ENCODE results near the gene NOS3. TPM values are rescaled to one million over a fixed set of nuclear protein-coding genes. Genes with fewer than 3 reads are reported as not detected.
A peak's percentile ranks its signal among the peaks of the same experiment; 100 is the strongest.

Gene NOS3
- total and polyA plus RNA-seq, 3 experiments from 2014 or later, result 5.2 to 10.6 (median 9.9) TPM

GRCh38 chr7:150949971-150950491 is 40.8 kb upstream of the NOS3 start:
- H3K9me3 Mint-ChIP-seq, result no peaks in the 10 kb centered on the region
- H3K27ac ChIP-seq (ENCODE audit: low read depth, low read length), result no peak overlapping the region
- no peaks in the 10 kb centered on the region for H3K4me1 ChIP-seq (ENCODE audit: insufficient read depth, low read length)
- no peaks in the 10 kb centered on the region for H3K36me3 Mint-ChIP-seq
- no peaks in the 10 kb centered on the region for H3K36me3 ChIP-seq (ENCODE audit: insufficient read depth, low read length)
- H3K27ac Mint-ChIP-seq, result no peak overlapping the region
- H3K4me3 ChIP-seq (ENCODE audit: low read length), result no peak overlapping the region
- H3K9me3 ChIP-seq (ENCODE audit: low read length), result no peaks in the 10 kb centered on the region
- H3K27me3 Mint-ChIP-seq, result peaks cover 15 to 19% of the 10 kb centered on the region in 2 donors
- H3K4me3 Mint-ChIP-seq, result no peak overlapping the region
- DNase-seq, result peak in 1 of 5 donors; percentile 19
- ChIA-PET POLR2A (no interaction called here), CTCF (no interaction called here)
- H3K4me1 Mint-ChIP-seq, result no peaks in the 10 kb centered on the region
- no peaks in the 10 kb centered on the region for H3K27me3 ChIP-seq (ENCODE audit: insufficient read depth, low read length, poor library complexity, severe bottlenecking)

DNA sequence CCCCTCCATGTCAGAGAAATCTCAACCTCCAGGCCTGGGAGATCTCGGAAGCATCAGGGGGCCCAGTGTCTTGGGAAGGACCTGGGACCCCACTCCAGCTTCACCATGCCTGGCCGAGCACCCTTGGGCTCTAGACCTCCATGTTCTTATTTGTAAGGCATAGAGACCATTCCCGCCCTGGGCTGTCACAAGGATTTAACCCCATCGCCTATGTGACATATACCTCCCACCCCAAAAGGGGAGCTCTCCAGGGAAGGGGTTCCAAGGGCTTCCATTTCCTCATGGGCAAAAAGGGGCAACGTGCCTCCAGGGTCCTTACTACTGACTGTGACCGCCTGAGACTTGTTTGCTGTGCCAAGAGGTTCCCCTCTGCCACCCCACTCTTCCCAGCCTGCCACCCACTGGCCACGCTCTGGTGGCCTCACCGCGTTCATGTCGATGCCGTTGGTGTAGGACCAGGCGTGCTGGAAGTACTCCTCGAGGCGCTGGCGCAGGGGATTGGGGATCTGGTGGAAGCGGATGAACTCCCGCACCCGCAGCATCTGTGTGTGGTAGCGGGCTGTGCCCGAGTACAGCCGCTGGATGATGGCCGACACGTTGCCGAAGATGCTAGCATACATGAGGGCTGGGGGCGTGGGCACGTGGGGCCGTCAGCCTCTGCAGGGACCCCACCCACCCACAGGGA is 40.2 kb upstream of the NOS3 start:
- DNase-seq, result peak in 1 of 5 donors; percentile 16
- no peak overlapping the region for H3K27ac ChIP-seq (ENCODE audit: low read depth, low read length)
- POLR2A ChIA-PET, result no interaction called here
- no peaks in the 10 kb centered on the region for H3K36me3 ChIP-seq (ENCODE audit: insufficient read depth, low read length)
- no peak overlapping the region for H3K4me3 Mint-ChIP-seq
- no peaks in the 10 kb centered on the region for H3K4me1 ChIP-seq (ENCODE audit: insufficient read depth, low read length)
- no peaks in the 10 kb centered on the region for H3K4me1 Mint-ChIP-seq
- H3K27me3 ChIP-seq (ENCODE audit: insufficient read depth, low read length, poor library complexity, severe bottlenecking), result no peaks in the 10 kb centered on the region
- no peaks in the 10 kb centered on the region for H3K36me3 Mint-ChIP-seq
- peak overlapping the region in 1 of 8 donors; percentile 74 for H3K27ac Mint-ChIP-seq
- H3K9me3 ChIP-seq (ENCODE audit: low read length), result no peaks in the 10 kb centered on the region
- no peak overlapping the region for H3K4me3 ChIP-seq (ENCODE audit: low read length)
- peaks cover 15 to 20% of the 10 kb centered on the region in 2 donors for H3K27me3 Mint-ChIP-seq
- CTCF ChIA-PET, result no interaction called here
- H3K9me3 Mint-ChIP-seq, result no peaks in the 10 kb centered on the region

GRCh38 chr7:150951181-150951520 is 39.7 kb upstream of the NOS3 start:
- H3K4me3 Mint-ChIP-seq, result no peak overlapping the region
- CTCF ChIA-PET, result no interaction called here

GRCh38 chr7:150951521-150951920 is 39.3 kb upstream of the NOS3 start:
- no peaks in the 10 kb centered on the region for H3K27me3 ChIP-seq (ENCODE audit: insufficient read depth, low read length, poor library complexity, severe bottlenecking)
- H3K36me3 ChIP-seq (ENCODE audit: insufficient read depth, low read length), result no peaks in the 10 kb centered on the region
- Mint-ChIP-seq H3K4me3 (no peak overlapping the region), H3K4me1 (no peaks in the 10 kb centered on the region), H3K27me3 (peaks cover 15 to 23% of the 10 kb centered on the region in 2 donors), H3K36me3 (no peaks in the 10 kb centered on the region), H3K9me3 (no peaks in the 10 kb centered on the region), H3K27ac (no peak overlapping the region)
- H3K4me1 ChIP-seq (ENCODE audit: insufficient read depth, low read length), result no peaks in the 10 kb centered on the region
- no peak overlapping the region for H3K27ac ChIP-seq (ENCODE audit: low read depth, low read length)
- peak in 1 of 5 donors; percentile 43 for DNase-seq
- H3K9me3 ChIP-seq (ENCODE audit: low read length), result no peaks in the 10 kb centered on the region
- ChIA-PET POLR2A (interaction anchor here (0.5 kb wide), 1 partner anchor 41 kb away, joined by 3 read pairs; no protein-coding TSS in a partner anchor), CTCF (no interaction called here)
- H3K4me3 ChIP-seq (ENCODE audit: low read length), result no peak overlapping the region

More at GRCh38 chr7:150951181-150951520, 39.7 kb upstream of the NOS3 start:
- Histone ChIP-seq H3K4me3 (ENCODE audit: low read length) (no peak overlapping the region), H3K4me1 (ENCODE audit: insufficient read depth, low read length) (no peaks in the 10 kb centered on the region), H3K9me3 (ENCODE audit: low read length) (no peaks in the 10 kb centered on the region), H3K27ac (ENCODE audit: low read depth, low read length) (no peak overlapping the region), H3K36me3 (ENCODE audit: insufficient read depth, low read length) (no peaks in the 10 kb centered on the region), H3K27me3 (ENCODE audit: insufficient read depth, low read length, poor library complexity, severe bottlenecking) (no peaks in the 10 kb centered on the region)
- no peaks in the 10 kb centered on the region for H3K9me3 Mint-ChIP-seq
- DNase-seq, result peak in 1 of 5 donors; percentile 22
- H3K27ac Mint-ChIP-seq, result no peak overlapping the region
- peaks cover 16 to 24% of the 10 kb centered on the region in 2 donors for H3K27me3 Mint-ChIP-seq
- POLR2A ChIA-PET, result no interaction called here
- no peaks in the 10 kb centered on the region for H3K36me3 Mint-ChIP-seq
- no peaks in the 10 kb centered on the region for H3K4me1 Mint-ChIP-seq

- POLR2A ChIA-PET, result no interaction called here
Observed at GRCh38 chr7:150952331-150953050, 38.3 kb upstream of the NOS3 start.

DNA sequence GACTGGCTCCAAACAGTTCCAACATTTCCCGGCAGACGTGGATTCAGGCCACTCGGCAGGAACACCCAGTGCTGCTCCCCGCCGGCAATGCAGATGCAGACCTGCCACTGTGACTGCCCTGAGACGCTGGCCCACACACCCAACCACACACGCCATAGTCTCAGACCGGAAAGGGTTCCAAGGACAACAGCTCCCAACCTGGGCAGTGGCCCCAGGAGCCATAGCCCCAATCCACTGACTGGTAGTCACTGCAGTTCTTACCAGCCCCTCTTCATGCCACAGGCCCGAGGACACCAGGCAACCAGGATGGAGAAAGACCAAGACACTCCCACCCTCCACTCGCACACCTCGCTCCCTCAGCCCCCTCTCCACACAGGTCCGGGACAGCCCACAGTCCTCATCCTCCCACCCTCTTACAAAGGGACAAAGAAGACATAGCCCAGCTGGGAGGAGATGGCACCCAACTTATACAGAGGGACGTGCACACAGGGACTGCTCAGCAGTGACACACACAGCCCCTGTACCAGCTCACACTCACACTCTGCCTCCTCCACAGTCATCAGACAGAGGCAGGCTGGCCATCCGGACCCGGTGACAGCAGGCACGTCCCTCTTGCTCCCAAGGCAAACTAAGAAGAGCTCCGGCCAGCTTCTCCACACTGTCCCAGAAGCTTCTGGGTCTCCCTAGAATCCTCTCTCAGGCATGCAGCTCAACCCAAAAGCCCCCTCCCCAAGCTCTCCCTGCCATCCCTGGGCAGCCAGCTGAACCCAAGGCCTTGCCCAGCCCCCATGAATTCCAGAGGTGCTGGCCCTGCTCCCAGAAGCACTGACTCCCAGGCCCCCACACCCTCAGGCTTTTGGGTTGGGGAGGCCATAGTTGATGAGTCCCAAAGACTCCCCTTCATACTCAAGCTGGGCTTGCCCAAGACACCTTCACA is 37.5 kb upstream of the NOS3 start:
- Mint-ChIP-seq H3K27ac (no peak overlapping the region), H3K36me3 (peaks cover 0 to 3% (median 0%) of the 10 kb centered on the region in 3 donors), H3K27me3 (peaks cover 23 to 30% of the 10 kb centered on the region in 2 donors), H3K4me1 (peaks cover 2 to 7% (median 3%) of the 10 kb centered on the region in 3 donors), H3K4me3 (no peak overlapping the region), H3K9me3 (no peaks in the 10 kb centered on the region)
- no peaks in the 10 kb centered on the region for H3K36me3 ChIP-seq (ENCODE audit: insufficient read depth, low read length)
- ChIA-PET CTCF (interaction anchor here (1.3 to 2.4 kb wide), 2 partner anchors 55 to 164 kb away, joined by 4 to 11 read pairs; no protein-coding TSS in a partner anchor), POLR2A (no interaction called here)
- peak overlapping the region; percentile 79 for H3K27ac ChIP-seq (ENCODE audit: low read depth, low read length)
- DNase-seq, result peak in 1 of 5 donors; percentile 25
- H3K27me3 ChIP-seq (ENCODE audit: insufficient read depth, low read length, poor library complexity, severe bottlenecking), result no peaks in the 10 kb centered on the region
- H3K9me3 ChIP-seq (ENCODE audit: low read length), result no peaks in the 10 kb centered on the region
- no peak overlapping the region for H3K4me3 ChIP-seq (ENCODE audit: low read length)
- H3K4me1 ChIP-seq (ENCODE audit: insufficient read depth, low read length), result no peaks in the 10 kb centered on the region

More at GRCh38 chr7:150952331-150953050, 38.3 kb upstream of the NOS3 start:
- Histone ChIP-seq H3K27me3 (ENCODE audit: insufficient read depth, low read length, poor library complexity, severe bottlenecking) (no peaks in the 10 kb centered on the region), H3K4me1 (ENCODE audit: insufficient read depth, low read length) (no peaks in the 10 kb centered on the region), H3K4me3 (ENCODE audit: low read length) (no peak overlapping the region), H3K27ac (ENCODE audit: low read depth, low read length) (no peak overlapping the region), H3K36me3 (ENCODE audit: insufficient read depth, low read length) (no peaks in the 10 kb centered on the region), H3K9me3 (ENCODE audit: low read length) (no peaks in the 10 kb centered on the region)
- Mint-ChIP-seq H3K9me3 (no peaks in the 10 kb centered on the region), H3K4me1 (peaks cover 2 to 4% (median 3%) of the 10 kb centered on the region in 3 donors), H3K36me3 (peaks cover 0 to 3% (median 0%) of the 10 kb centered on the region in 3 donors), H3K27me3 (peaks cover 22 to 30% of the 10 kb centered on the region in 2 donors), H3K4me3 (no peak overlapping the region), H3K27ac (no peak overlapping the region)
- peak in 1 of 5 donors; percentile 39 for DNase-seq
- CTCF ChIA-PET, result interaction anchor here (2.4 kb wide), 1 partner anchor 54 kb away, joined by 11 read pairs; no protein-coding TSS in a partner anchor

DNA sequence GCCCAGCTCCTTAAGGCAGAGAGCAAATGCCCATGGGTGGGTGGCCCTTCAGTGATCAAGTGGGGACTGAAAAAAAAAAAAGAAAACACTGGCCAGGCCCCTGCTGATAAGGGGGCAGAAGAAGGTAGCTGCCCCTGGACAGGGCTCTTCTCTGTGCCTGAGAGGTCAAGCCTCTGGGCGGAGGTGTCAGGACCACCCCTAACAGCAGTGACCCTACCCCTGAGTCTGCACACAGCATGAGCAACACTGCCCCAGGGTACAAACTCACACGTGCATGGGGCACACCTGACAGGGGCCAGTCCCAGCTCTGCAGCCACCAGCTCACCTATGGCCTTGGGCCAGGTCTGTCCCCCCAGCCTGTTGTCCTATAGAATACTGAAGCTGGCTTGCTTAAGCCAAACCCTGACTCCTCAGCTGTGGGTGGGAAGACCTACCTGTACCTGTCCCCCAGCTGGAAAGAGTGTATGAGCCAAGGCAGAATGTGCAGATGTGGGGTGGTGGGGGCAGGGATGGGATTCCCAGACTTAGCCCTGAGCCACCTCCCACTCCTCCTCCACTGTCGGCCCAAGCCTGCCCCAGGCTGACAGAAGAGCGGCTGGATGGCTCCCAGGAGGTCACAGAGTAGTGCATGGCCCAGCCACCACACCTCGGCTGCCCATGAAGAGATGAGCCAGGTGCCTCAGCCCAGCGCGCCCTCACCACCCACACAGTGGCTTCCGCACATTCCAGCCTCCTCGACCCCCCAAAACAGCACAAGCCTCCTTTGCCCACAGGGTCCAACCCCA is 36.4 kb upstream of the NOS3 start:
- H3K27me3 ChIP-seq (ENCODE audit: insufficient read depth, low read length, poor library complexity, severe bottlenecking), result peaks cover 7% of the 10 kb centered on the region
- peaks cover 3 to 10% (median 3%) of the 10 kb centered on the region in 3 donors for H3K4me1 Mint-ChIP-seq
- no peaks in the 10 kb centered on the region for H3K4me1 ChIP-seq (ENCODE audit: insufficient read depth, low read length)
- H3K4me3 Mint-ChIP-seq, result no peak overlapping the region
- H3K36me3 Mint-ChIP-seq, result peaks cover 0 to 3% (median 0%) of the 10 kb centered on the region in 3 donors
- ChIA-PET POLR2A (no interaction called here), CTCF (interaction anchor here (1.3 to 2.4 kb wide), 2 partner anchors 56 to 163 kb away, joined by 4 to 11 read pairs; no protein-coding TSS in a partner anchor)
- H3K27ac Mint-ChIP-seq, result no peak overlapping the region
- H3K9me3 Mint-ChIP-seq, result no peaks in the 10 kb centered on the region
- peak overlapping the region; percentile 79 for H3K27ac ChIP-seq (ENCODE audit: low read depth, low read length)
- no peak for DNase-seq
- H3K4me3 ChIP-seq (ENCODE audit: low read length), result peak overlapping the region; percentile 19
- peaks cover 26 to 33% of the 10 kb centered on the region in 2 donors for H3K27me3 Mint-ChIP-seq
- H3K9me3 ChIP-seq (ENCODE audit: low read length), result no peaks in the 10 kb centered on the region
- no peaks in the 10 kb centered on the region for H3K36me3 ChIP-seq (ENCODE audit: insufficient read depth, low read length)

Data from CD8-positive, alpha-beta memory T cell (primary cell).